ENCODE measurements around the gene FAM32A. TPM values are rescaled to one million over a fixed set of nuclear protein-coding genes. Genes with fewer than 3 reads are reported as not detected.

The FAM32A gene
- polyA plus RNA-seq, 3 donors: 92.2 to 245 (median 219) TPM

DNA sequence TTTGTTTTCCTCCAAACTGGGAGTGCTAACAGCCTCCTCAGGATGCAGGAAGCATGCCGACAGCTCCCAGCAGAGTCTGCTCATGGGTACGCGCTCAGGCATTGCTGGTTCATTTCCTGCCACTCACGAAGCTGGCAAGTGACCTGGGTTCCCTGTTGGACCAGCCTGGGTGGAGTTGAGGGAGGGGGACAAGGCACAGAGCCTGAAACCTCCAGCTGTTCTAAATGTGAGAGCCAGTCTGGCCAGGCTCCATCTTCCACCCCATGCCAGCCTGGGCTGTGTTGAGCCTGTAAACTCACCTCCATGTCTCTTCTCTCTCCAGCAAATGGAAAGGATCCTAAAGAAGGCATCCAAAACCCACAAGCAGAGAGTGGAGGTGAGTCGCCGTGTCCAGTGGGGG lies 5.0 kb downstream of the FAM32A start:
- no peaks in the 10 kb centered on the region for H3K27me3 ChIP-seq (ENCODE audit: control insufficient read depth in 2 of 2, insufficient read depth in 2 of 2, low read length in 2 of 2)
- DNase-seq: no peak
- H3K36me3 ChIP-seq (replicated peaks in 1 of 2; ENCODE audit: control insufficient read depth in 1 of 2, insufficient read depth in 2 of 2, low read length in 2 of 2): peaks cover 51 to 69% of the 10 kb centered on the region in 2 donors
- peaks cover 55 to 83% of the 10 kb centered on the region in 2 donors for H3K36me3 Mint-ChIP-seq
- intact Hi-C loops (cut with micrococcal nuclease): no loop called here
- H3K9me3 Mint-ChIP-seq: no peaks in the 10 kb centered on the region
- no peaks in the 10 kb centered on the region for H3K9me3 ChIP-seq (replicated peaks in 1 of 2; ENCODE audit: control insufficient read depth in 1 of 2, insufficient read depth in 1 of 2, low read length in 2 of 2)
- peak overlapping the region in 2 of 7 donors; percentile 64 to 65 for H3K27ac Mint-ChIP-seq
- H3K4me3 ChIP-seq (replicated peaks in 1 of 3; ENCODE audit: low read depth in 2 of 3, low read length in 3 of 3): no peak overlapping the region
- 65% methylated on average over 6 of the region's 6 CpGs for WGBS (ENCODE audit: insufficient coverage)
- TF ChIP-seq, protein P1, sequence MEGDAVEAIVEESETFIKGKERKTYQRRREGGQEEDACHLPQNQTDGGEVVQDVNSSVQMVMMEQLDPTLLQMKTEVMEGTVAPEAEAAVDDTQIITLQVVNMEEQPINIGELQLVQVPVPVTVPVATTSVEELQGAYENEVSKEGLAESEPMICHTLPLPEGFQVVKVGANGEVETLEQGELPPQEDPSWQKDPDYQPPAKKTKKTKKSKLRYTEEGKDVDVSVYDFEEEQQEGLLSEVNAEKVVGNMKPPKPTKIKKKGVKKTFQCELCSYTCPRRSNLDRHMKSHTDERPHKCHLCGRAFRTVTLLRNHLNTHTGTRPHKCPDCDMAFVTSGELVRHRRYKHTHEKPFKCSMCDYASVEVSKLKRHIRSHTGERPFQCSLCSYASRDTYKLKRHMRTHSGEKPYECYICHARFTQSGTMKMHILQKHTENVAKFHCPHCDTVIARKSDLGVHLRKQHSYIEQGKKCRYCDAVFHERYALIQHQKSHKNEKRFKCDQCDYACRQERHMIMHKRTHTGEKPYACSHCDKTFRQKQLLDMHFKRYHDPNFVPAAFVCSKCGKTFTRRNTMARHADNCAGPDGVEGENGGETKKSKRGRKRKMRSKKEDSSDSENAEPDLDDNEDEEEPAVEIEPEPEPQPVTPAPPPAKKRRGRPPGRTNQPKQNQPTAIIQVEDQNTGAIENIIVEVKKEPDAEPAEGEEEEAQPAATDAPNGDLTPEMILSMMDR (IDR thresholded peaks at IDR 0.05): no peak
- H3K9ac ChIP-seq (ENCODE audit: insufficient read depth, low read length, poor library complexity, severe bottlenecking): no peak overlapping the region
- H3K27me3 Mint-ChIP-seq (ENCODE audit: low read depth in 3 of 3): no peaks in the 10 kb centered on the region
- no peak overlapping the region for H2AFZ ChIP-seq (ENCODE audit: insufficient read depth, low read depth, low read length, poor library complexity, severe bottlenecking)
- peaks cover 55% of the 10 kb centered on the region for H4K20me1 ChIP-seq (ENCODE audit: insufficient read depth, low read length)
- H3K4me1 ChIP-seq (ENCODE audit: control insufficient read depth in 1 of 2, insufficient read depth in 2 of 2, low read length in 2 of 2): peaks cover 9 to 12% of the 10 kb centered on the region in 2 donors
- H3K79me2 ChIP-seq (ENCODE audit: insufficient read depth, low read length): peaks cover 50% of the 10 kb centered on the region
- H3K4me2 ChIP-seq (replicated peaks; ENCODE audit: extremely low read depth, low read length, poor library complexity, severe bottlenecking): no peak overlapping the region
- no peak overlapping the region for H3K4me3 Mint-ChIP-seq
- no peak overlapping the region for H3K27ac ChIP-seq (ENCODE audit: low read depth in 1 of 2, low read length in 2 of 2)
- H3K4me1 Mint-ChIP-seq: peaks cover 17% of the 10 kb centered on the region

DNA sequence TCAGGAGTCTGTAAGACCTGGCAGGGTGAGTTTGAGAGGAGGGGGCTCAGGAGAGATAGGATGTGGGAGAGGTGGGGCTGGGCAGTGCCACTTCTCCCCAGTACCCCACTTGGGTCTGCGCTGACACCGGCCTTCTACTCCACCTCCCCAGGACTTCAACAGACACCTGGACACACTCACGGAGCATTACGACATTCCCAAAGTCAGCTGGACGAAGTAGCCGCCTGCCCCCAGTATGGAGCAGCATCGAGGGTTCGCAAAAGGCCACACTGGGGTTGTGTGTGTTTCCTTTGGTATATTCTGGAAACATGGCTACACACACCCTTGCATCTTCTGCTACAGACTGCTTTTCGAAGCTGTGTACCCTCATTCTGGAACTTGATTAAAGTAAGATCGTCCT lies 5.5 kb downstream of the FAM32A start:
- H3K79me2 ChIP-seq (ENCODE audit: insufficient read depth, low read length): peaks cover 45% of the 10 kb centered on the region
- Mint-ChIP-seq H3K9me3 (no peaks in the 10 kb centered on the region), H3K4me1 (peaks cover 15% of the 10 kb centered on the region), H3K36me3 (peaks cover 55 to 82% of the 10 kb centered on the region in 2 donors), H3K27me3 (ENCODE audit: low read depth in 3 of 3) (no peaks in the 10 kb centered on the region), H3K4me3 (no peak overlapping the region), H3K27ac (peak overlapping the region in 2 of 7 donors; percentile 6 to 15)
- TF ChIP-seq, protein P1 (IDR thresholded peaks at IDR 0.05): no peak
- intact Hi-C loops (cut with micrococcal nuclease): no loop called here
- peaks cover 55% of the 10 kb centered on the region for H4K20me1 ChIP-seq (ENCODE audit: insufficient read depth, low read length)
- no peak overlapping the region for H3K4me3 ChIP-seq (replicated peaks in 1 of 3; ENCODE audit: low read depth in 2 of 3, low read length in 3 of 3)
- no peak overlapping the region for H3K4me2 ChIP-seq (replicated peaks; ENCODE audit: extremely low read depth, low read length, poor library complexity, severe bottlenecking)
- H3K27ac ChIP-seq (ENCODE audit: low read depth in 1 of 2, low read length in 2 of 2): no peak overlapping the region
- no peak for DNase-seq
- WGBS (ENCODE audit: insufficient coverage): no CpG with 5 or more reads among the region's 10 CpGs
- H3K9me3 ChIP-seq (replicated peaks in 1 of 2; ENCODE audit: control insufficient read depth in 1 of 2, insufficient read depth in 1 of 2, low read length in 2 of 2): no peaks in the 10 kb centered on the region
- H3K9ac ChIP-seq (ENCODE audit: insufficient read depth, low read length, poor library complexity, severe bottlenecking): no peak overlapping the region
- H2AFZ ChIP-seq (ENCODE audit: insufficient read depth, low read depth, low read length, poor library complexity, severe bottlenecking): no peak overlapping the region
- peaks cover 9 to 11% of the 10 kb centered on the region in 2 donors for H3K4me1 ChIP-seq (ENCODE audit: control insufficient read depth in 1 of 2, insufficient read depth in 2 of 2, low read length in 2 of 2)
- no peaks in the 10 kb centered on the region for H3K27me3 ChIP-seq (ENCODE audit: control insufficient read depth in 2 of 2, insufficient read depth in 2 of 2, low read length in 2 of 2)
- H3K36me3 ChIP-seq (replicated peaks in 1 of 2; ENCODE audit: control insufficient read depth in 1 of 2, insufficient read depth in 2 of 2, low read length in 2 of 2): peaks cover 51 to 69% of the 10 kb centered on the region in 2 donors
